Fibroblast of villous mesenchyme (primary cell): Measurements from ENCODE around the gene ZNF516. TPM values are rescaled to one million over a fixed set of nuclear protein-coding genes. Genes with fewer than 3 reads are reported as not detected.
A peak's percentile ranks its signal among the peaks of the same experiment; 100 is the strongest.

Experiments used
- DNase-seq: peaks from one replicate; pipeline ENCODE4 v3.0.0-alpha.2; 2010; ENCODE audit warnings: low read depth
- H3K4me3 ChIP-seq: 2 replicates; pipeline ENCODE4 v1.5.1; 2011; ENCODE audit warnings: low read depth, mild to moderate bottlenecking, low read length
- CTCF ChIP-seq: IDR thresholded peaks from 2 replicates; pipeline ENCODE4 v1.5.1; 2012; ENCODE audit warnings: low read depth, mild to moderate bottlenecking, low read length; ENCODE audit not compliant: insufficient read depth
- total RNA-seq: library from RNA; depleted of rRNA; stranded (reverse); fragments of >200 nt; gene quantifications from 2 replicates; pipeline ENCODE4 v1.2.3, GENCODE V29; 2012

The ZNF516 gene
- total RNA-seq, 1 donor = 53.1 TPM

- no peak overlapping the region for H3K4me3 ChIP-seq
- no peak for DNase-seq
- TF ChIP-seq CTCF = no peak
Measured at GRCh38 chr18:76373297-76373696, 121.7 kb downstream of the ZNF516 start.

GRCh38 chr18:76371301-76372203, 123.5 kb downstream of the ZNF516 start:
- H3K4me3 ChIP-seq = no peak overlapping the region
- no peak for DNase-seq
- TF ChIP-seq CTCF = no peak

- TF ChIP-seq CTCF = no peak
- DNase-seq = no peak
- H3K4me3 ChIP-seq = no peak overlapping the region
Measured at GRCh38 chr18:76370686-76371085, 124.4 kb downstream of the ZNF516 start.

- DNase-seq = no peak
- no peak overlapping the region for H3K4me3 ChIP-seq
- TF ChIP-seq CTCF = no peak
Measured at GRCh38 chr18:76370201-76370600, 124.8 kb downstream of the ZNF516 start.

GRCh38 chr18:76369791-76370190, 125.3 kb downstream of the ZNF516 start:
- H3K4me3 ChIP-seq = no peak overlapping the region
- TF ChIP-seq CTCF = no peak
- no peak for DNase-seq

- DNase-seq = peak; percentile 69
- no peak for TF ChIP-seq CTCF
- no peak overlapping the region for H3K4me3 ChIP-seq
Measured at GRCh38 chr18:76368976-76369375, 126.1 kb downstream of the ZNF516 start.
